HL-60/S4 (cell line): ENCODE measurements around the gene GSTP1.

ENCODE experiments used
- in situ Hi-C: fragments of 300-500 bp; cut with MboI; formaldehyde crosslinking; loops from 2 replicates; pipeline ENCODE4 v1.14.3; 2022; ENCODE audit warnings: low sequenced_read_pairs

GSTP1 gene

DNA sequence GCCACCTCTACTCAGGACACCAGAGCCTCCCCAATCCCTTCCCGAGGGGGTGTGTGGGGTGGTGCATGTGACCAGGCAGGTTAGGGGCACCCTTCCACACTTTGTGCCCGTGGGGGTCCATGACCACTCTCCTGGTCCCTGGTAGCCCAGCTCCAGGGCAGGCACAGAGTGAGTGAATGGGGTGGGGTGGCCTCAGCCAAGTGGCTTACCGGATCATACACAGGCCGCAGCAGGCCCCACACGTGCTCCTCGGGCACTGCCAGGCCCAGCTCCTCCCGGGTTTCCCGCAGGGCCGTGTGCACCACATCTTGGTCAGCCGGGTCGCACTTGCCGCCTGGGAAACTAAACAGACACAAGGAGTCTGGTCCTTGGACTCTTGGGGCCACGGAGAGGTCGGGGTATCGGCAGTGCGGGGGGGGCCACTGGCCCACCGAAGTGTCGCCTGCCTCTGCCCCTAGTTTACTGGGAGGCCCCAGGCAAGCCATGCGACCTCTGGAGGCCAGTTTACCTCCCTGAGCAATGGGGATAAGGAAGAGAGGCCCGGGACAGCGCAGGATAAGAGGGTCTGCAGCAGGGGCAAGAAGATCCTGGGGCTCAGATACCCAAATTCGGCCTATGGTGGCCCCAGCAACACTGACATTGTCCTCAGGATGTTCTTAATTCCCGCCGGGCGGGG lies 45.2 kb downstream of the GSTP1 start:
- in situ Hi-C loops, result no loop called here

DNA sequence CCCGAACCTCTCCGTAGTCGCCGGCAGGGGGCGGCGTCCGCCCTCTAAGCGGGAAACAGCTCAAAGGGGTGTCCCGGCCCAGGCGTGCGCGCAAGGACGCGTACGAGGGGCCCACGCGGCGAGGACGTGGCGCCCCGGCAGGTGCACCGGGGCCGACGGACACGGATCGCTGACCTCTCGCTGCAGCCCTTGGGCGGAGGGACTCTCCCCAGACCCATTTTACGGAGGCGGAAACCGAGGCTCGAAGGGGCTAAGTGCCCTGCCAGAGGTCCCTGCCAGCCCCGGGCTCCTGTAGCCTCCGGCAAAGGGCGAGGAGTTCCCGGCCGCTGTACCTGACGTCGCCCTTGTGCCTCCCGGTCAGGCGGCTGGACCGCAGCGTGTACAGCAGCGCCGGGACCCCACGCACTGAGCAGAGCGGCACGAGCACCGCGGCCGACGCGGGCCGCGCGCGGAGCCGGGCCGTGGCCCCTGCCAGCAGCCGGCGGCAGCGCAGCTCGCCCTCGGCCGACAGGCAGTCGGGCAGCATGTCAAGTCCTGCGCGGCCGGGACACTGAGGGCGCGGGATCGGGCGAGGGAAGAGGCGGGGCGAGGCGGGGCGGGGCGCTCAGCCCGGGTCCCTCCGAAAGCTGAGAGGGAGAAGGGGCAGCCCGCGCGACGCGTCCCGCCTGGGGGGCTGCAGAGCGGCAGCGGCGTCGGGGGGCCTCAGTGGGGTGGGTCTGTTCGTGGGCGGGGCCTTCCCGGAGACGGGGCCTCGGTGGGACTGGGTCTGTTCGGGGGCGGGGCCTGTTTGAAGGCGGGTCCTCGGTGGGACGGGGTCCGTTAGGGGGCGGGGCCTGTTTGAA lies 46.0 kb downstream of the GSTP1 start, which contains the start of gene NUDT8:
NUDT8 (minus strand) TSS at position 552 of the 842 bp plus-strand sequence; CDS start at position 526, 26 bp downstream.
- in situ Hi-C loops, result no loop called here

- in situ Hi-C loops, result no loop called here
These were observed 46.8 kb downstream of the GSTP1 start for GRCh38 chr11:67630228-67630942.

GRCh38 chr11:67630943-67631331 lies 47.3 kb downstream of the GSTP1 start:
- in situ Hi-C loops, result no loop called here

GRCh38 chr11:67631411-67631810 lies 47.8 kb downstream of the GSTP1 start:
- in situ Hi-C loops, result no loop called here

DNA sequence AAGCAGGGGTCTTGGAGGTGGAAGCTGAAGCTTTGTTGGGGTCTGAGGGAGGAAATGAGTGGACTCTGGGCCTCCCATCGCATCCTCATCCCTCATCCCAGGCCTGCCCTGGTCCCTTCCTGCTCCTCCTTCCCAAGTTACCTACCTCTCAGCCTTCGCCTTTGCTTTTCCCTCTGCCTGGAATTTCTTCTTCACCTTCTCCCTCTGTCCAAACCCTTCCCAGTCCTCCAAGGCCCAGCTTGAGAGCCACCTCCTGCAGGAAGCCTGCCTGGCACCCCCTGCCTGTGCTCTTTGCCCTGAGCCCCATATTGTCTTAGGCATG lies 48.2 kb downstream of the GSTP1 start:
- in situ Hi-C loops, result no loop called here

- in situ Hi-C loops, result no loop called here
These were observed 48.8 kb downstream of the GSTP1 start for GRCh38 chr11:67632175-67632981.

DNA sequence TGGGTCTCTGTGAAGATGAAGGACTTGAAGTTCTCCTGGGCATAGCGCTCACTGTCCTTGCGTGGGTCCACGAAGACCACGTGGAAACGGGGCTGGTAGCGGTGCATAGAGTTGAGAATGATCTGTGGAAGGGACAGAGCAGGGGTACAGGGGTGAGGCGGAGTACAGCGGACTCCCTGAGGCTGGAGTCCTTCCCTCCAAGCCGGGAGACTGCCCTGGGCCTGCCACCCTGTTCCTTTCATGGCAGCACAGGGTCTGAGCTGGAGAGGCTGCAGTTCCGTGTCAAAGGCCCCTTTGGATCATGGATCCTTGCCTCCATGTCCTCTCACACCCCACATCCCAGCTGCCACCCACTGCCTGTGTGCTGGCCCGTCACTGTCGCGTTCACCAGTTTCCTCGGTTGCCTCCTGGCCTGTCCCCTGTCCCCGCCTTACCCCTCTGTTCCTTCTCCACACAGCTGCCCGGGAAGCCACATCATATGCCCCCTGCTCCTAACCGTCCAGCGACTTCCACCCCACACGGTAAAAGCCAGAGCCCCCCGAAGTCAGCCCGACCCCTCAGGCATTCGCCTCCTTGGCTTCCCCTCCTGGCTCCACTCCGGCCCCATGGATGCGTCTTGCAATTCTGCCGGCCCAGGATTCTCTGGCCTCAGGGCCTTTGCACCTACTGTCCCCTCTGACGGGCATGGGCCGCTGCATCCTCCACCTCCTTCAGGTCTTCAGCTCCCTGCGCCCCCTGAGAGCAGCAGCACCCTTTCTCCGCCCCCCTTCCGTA lies 49.6 kb downstream of the GSTP1 start:
- in situ Hi-C loops, result no loop called here

GRCh38 chr11:67633758-67634365 lies 50.2 kb downstream of the GSTP1 start:
- in situ Hi-C loops, result no loop called here

DNA sequence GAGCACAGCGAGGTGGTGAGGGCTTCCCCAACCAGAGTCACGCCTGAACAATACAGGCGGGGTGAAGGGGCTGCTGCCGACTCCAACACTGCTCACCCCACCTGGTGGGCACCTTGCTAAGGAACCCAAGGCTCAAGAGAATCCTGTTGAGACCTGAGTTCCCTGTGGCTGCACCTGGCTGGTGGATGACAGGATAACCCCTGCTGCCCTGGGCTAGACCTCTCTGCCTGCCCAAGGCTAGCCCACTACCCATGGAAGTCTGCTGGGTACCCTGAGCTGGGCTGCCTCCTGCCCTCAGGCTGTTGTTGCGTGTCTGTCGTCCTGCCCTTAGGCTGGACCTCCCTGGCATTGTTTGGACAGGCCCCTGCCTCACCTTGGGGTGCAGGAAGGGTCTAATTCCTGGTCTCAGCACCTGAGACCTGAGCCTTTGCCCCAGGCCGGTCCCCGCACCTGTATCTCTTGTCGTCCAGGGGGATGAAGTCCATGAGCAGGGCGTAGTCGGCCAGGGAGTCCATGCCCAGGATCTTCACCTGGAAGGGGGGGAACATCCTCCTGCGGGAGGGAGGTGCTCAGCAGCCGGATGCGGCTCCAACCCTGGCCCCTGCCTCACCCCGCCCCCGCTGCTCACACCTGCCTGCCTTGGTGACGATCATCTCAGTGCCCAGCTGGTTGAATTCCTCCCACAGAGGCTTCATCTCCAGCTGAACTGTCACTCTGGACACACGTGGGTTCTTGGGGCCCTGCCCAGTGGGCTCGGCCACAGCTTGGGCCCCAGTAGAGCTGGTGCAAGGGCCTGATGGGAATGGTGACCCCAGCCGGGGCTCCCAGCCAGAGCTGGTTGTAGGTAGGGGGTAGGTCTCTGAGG lies 51.0 kb downstream of the GSTP1 start:
- in situ Hi-C loops, result no loop called here

DNA sequence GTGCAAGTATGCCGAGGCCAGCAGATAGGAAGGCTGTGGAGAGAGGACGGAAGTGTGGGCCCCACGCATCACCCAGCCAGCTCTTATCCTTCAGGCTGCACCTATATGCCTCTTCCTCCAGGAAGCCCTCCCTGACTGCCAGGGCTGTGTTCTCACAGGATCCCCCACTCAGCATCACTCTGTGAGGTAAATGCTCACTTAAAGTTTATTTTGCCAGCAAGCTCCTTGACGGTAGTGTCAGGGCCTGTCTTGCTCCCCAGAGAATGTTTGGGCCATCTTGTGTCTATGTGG lies 51.6 kb downstream of the GSTP1 start:
- in situ Hi-C loops, result no loop called here
